ENCODE data around the gene TMEM100. TPM values are rescaled to one million over a fixed set of nuclear protein-coding genes. Genes with fewer than 3 reads are reported as not detected.

TMEM100 gene
- total and polyA plus RNA-seq, 2 donors from 2014 or later = 0.67 to 7.2 TPM

DNA sequence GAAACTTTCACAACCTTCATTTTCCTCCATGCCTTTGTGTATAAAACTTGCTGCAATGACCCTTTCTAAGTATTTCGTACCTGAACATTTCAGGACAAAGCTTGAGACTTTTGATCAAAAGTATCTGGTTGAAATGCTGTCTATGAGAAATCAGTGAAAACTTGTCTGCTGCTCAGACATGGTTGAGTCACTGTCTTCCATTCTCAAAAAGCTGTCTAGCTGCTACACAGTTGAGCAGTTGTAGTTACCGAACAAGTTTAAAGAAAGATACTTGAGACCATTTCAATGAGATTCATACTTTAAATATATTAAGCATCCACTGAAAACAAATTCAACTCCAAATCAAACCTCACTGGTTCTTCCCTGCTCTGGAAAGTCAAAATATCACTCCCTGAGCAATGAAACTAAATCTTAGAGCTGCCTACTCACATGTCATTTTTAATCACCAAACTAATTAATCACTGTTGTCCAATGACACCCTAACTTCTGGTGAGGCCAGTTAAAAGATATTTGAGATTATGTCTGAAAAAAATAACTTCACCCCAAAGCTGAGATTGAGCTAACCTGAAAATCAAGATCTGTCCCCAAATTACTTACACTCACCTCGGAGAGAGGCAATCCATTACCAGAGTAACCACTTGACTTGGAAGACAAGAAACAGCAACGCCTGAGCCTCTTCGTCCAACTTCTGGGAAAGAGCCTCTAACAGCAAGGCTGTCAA lies 488 bp downstream of the TMEM100 start:
- H3K27me3 ChIP-seq (ENCODE audit: control insufficient read depth, insufficient read depth, low read length) = no peaks in the 10 kb centered on the region
- peak overlapping the region; percentile 40 to 67 (median 60) for H3K4me3 ChIP-seq (ENCODE audit: low read length in 3 of 3)
- peaks cover 0 to 4% (median 0%) of the 10 kb centered on the region in 3 donors for H3K4me1 ChIP-seq (ENCODE audit: control insufficient read depth in 2 of 3, insufficient read depth in 2 of 3, low read depth in 1 of 3, low read length in 3 of 3)
- no peak for FAIRE-seq
- no peak overlapping the region for H3K27ac ChIP-seq (ENCODE audit: low read depth in 2 of 2, low read length in 2 of 2)
- no peaks in the 10 kb centered on the region for H3K9me3 ChIP-seq (ENCODE audit: control insufficient read depth in 2 of 3, insufficient read depth in 1 of 3, low read length in 3 of 3)
- H3K9ac ChIP-seq (ENCODE audit: low read length in 3 of 3) = peak overlapping the region in 1 of 3 donors; percentile 17
- intact Hi-C loops (cut with DNase I) = no loop called here
- H3K36me3 ChIP-seq (ENCODE audit: control insufficient read depth in 2 of 3, insufficient read depth in 3 of 3, low read length in 3 of 3) = no peaks in the 10 kb centered on the region
- TF ChIP-seq, protein P1, sequence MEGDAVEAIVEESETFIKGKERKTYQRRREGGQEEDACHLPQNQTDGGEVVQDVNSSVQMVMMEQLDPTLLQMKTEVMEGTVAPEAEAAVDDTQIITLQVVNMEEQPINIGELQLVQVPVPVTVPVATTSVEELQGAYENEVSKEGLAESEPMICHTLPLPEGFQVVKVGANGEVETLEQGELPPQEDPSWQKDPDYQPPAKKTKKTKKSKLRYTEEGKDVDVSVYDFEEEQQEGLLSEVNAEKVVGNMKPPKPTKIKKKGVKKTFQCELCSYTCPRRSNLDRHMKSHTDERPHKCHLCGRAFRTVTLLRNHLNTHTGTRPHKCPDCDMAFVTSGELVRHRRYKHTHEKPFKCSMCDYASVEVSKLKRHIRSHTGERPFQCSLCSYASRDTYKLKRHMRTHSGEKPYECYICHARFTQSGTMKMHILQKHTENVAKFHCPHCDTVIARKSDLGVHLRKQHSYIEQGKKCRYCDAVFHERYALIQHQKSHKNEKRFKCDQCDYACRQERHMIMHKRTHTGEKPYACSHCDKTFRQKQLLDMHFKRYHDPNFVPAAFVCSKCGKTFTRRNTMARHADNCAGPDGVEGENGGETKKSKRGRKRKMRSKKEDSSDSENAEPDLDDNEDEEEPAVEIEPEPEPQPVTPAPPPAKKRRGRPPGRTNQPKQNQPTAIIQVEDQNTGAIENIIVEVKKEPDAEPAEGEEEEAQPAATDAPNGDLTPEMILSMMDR (IDR thresholded peaks at IDR 0.05; ENCODE audit: borderline replicate concordance, extremely low read depth, insufficient read depth) = no peak
- peak in 2 of 5 donors; percentile 64 to 84 for DNase-seq

DNA sequence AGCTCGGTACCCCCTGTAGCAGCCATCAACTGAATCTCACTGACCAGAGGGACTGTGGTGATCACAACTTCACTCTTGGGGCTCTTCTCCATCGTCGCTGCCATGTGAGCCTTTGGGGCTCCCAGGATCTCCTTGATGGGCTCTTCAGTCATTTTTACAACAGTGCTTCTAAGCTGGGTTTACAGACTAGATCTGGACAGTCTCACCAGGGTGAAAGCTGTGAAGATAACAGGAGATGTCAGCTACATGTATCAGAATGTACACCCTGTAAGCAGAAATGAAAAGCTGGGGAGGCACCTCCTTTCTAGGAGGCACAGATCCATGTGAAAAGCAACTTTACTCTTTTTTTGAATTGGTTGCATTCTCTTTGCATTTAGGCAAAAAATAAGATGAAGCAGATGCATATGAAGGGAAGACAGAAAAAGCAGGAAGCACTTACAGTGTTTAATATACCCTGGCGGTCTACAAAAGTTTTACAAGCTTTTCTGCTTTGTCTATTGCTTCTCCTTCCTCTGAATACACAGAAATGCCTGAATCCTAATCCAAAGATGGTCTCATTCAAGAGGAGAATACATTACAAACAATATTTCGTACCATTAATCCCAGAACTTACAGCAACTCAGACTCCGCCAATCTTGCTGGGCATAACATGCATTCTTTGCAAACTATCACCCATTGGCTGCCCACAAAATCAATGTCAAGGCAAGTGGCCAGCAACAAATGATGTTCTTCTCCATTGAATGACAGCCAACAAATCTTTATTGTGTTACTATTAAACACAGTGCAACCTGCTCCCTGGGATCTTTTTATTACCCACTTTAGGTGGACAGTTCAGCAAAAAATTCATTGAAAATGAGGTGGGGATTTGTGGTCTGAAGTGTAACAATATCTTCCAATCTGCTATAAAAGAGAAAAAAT lies 1.5 kb downstream of the TMEM100 start:
- TF ChIP-seq, protein P1 (IDR thresholded peaks at IDR 0.05; ENCODE audit: borderline replicate concordance, extremely low read depth, insufficient read depth) = no peak
- Histone ChIP-seq H3K9ac (ENCODE audit: low read length in 3 of 3) (peak overlapping the region in 1 of 3 donors; percentile 0), H3K9me3 (ENCODE audit: control insufficient read depth in 2 of 3, insufficient read depth in 1 of 3, low read length in 3 of 3) (no peaks in the 10 kb centered on the region), H3K36me3 (ENCODE audit: control insufficient read depth in 2 of 3, insufficient read depth in 3 of 3, low read length in 3 of 3) (no peaks in the 10 kb centered on the region), H3K27me3 (ENCODE audit: control insufficient read depth, insufficient read depth, low read length) (no peaks in the 10 kb centered on the region), H3K27ac (ENCODE audit: low read depth in 2 of 2, low read length in 2 of 2) (no peak overlapping the region), H3K4me1 (ENCODE audit: control insufficient read depth in 2 of 3, insufficient read depth in 2 of 3, low read depth in 1 of 3, low read length in 3 of 3) (peaks cover 0 to 4% (median 0%) of the 10 kb centered on the region in 3 donors), H3K4me3 (ENCODE audit: low read length in 3 of 3) (peak overlapping the region in 1 of 3 donors; percentile 38)
- intact Hi-C loops (cut with DNase I) = no loop called here
- no peak for DNase-seq
- FAIRE-seq = no peak

GRCh38 chr17:55717898-55718735 lies 4.5 kb downstream of the TMEM100 start:
- Histone ChIP-seq H3K9me3 (ENCODE audit: control insufficient read depth in 2 of 3, insufficient read depth in 1 of 3, low read length in 3 of 3) (no peaks in the 10 kb centered on the region), H3K27me3 (ENCODE audit: control insufficient read depth, insufficient read depth, low read length) (no peaks in the 10 kb centered on the region), H3K9ac (ENCODE audit: low read length in 3 of 3) (no peak overlapping the region), H3K27ac (ENCODE audit: low read depth in 2 of 2, low read length in 2 of 2) (no peak overlapping the region), H3K36me3 (ENCODE audit: control insufficient read depth in 2 of 3, insufficient read depth in 3 of 3, low read length in 3 of 3) (no peaks in the 10 kb centered on the region), H3K4me1 (ENCODE audit: control insufficient read depth in 2 of 3, insufficient read depth in 2 of 3, low read depth in 1 of 3, low read length in 3 of 3) (peaks cover 0 to 4% (median 0%) of the 10 kb centered on the region in 3 donors), H3K4me3 (ENCODE audit: low read length in 3 of 3) (no peak overlapping the region)
- intact Hi-C loops (cut with DNase I) = no loop called here
- TF ChIP-seq, protein P1 (IDR thresholded peaks at IDR 0.05; ENCODE audit: borderline replicate concordance, extremely low read depth, insufficient read depth) = peak; percentile 70
- DNase-seq (peak in 4 of 5 donors; percentile 83 to 95 (median 91)), FAIRE-seq (no peak)

All from kidney (tissue), 14 donors.